ENCODE measurements around the gene FCN1. TPM values are rescaled to one million over a fixed set of nuclear protein-coding genes. Genes with fewer than 3 reads are reported as not detected.

Gene FCN1
- total RNA-seq, 2 experiments from 2014 or later, result not detected

- intact Hi-C loops (cut with micrococcal nuclease), result no loop called here
- H3K4me1 Mint-ChIP-seq (ENCODE audit: low read depth), result peaks cover 1% of the 10 kb centered on the region
Measured at GRCh38 chr9:134887686-134888602, 29.8 kb downstream of the FCN1 start.

GRCh38 chr9:134887219-134887618, 30.5 kb downstream of the FCN1 start:
- CTCF ChIA-PET, result no interaction called here
- Mint-ChIP-seq H3K9me3 (no peaks in the 10 kb centered on the region), H3K4me1 (ENCODE audit: low read depth) (peaks cover 1% of the 10 kb centered on the region), H3K36me3 (ENCODE audit: low read depth) (no peaks in the 10 kb centered on the region), H3K4me3 (no peak overlapping the region), H3K27me3 (ENCODE audit: low read depth) (peaks cover 6% of the 10 kb centered on the region), H3K27ac (no peak overlapping the region)
- no peak for DNase-seq
- intact Hi-C loops (cut with micrococcal nuclease), result no loop called here

More at GRCh38 chr9:134887686-134888602, 29.8 kb downstream of the FCN1 start:
- peaks cover 6% of the 10 kb centered on the region for H3K27me3 Mint-ChIP-seq (ENCODE audit: low read depth)
- CTCF ChIA-PET, result no interaction called here
- DNase-seq, result no peak
- H3K27ac Mint-ChIP-seq, result no peak overlapping the region
- H3K4me3 Mint-ChIP-seq, result no peak overlapping the region
- H3K9me3 Mint-ChIP-seq, result no peaks in the 10 kb centered on the region
- H3K36me3 Mint-ChIP-seq (ENCODE audit: low read depth), result no peaks in the 10 kb centered on the region

- Mint-ChIP-seq H3K27ac (no peak overlapping the region), H3K4me3 (no peak overlapping the region), H3K27me3 (ENCODE audit: low read depth) (peaks cover 6% of the 10 kb centered on the region), H3K4me1 (ENCODE audit: low read depth) (peaks cover 1% of the 10 kb centered on the region), H3K36me3 (ENCODE audit: low read depth) (no peaks in the 10 kb centered on the region), H3K9me3 (no peaks in the 10 kb centered on the region)
- CTCF ChIA-PET, result no interaction called here
- intact Hi-C loops (cut with micrococcal nuclease), result no loop called here
- DNase-seq, result no peak
Measured at GRCh38 chr9:134886413-134886913, 31.2 kb downstream of the FCN1 start.

- CTCF ChIA-PET, result no interaction called here
- H3K4me1 Mint-ChIP-seq (ENCODE audit: low read depth), result peaks cover 1% of the 10 kb centered on the region
- no peak overlapping the region for H3K27ac Mint-ChIP-seq
- H3K36me3 Mint-ChIP-seq (ENCODE audit: low read depth), result no peaks in the 10 kb centered on the region
- no peaks in the 10 kb centered on the region for H3K9me3 Mint-ChIP-seq
- H3K4me3 Mint-ChIP-seq, result no peak overlapping the region
- H3K27me3 Mint-ChIP-seq (ENCODE audit: low read depth), result peaks cover 3% of the 10 kb centered on the region
- no peak for DNase-seq
- intact Hi-C loops (cut with micrococcal nuclease), result no loop called here
Measured at GRCh38 chr9:134885679-134886412, 31.9 kb downstream of the FCN1 start.

GRCh38 chr9:134885001-134885678, 32.6 kb downstream of the FCN1 start:
- Mint-ChIP-seq H3K9me3 (no peaks in the 10 kb centered on the region), H3K27me3 (ENCODE audit: low read depth) (peaks cover 2% of the 10 kb centered on the region), H3K36me3 (ENCODE audit: low read depth) (no peaks in the 10 kb centered on the region), H3K4me1 (ENCODE audit: low read depth) (peaks cover 1% of the 10 kb centered on the region), H3K27ac (no peak overlapping the region), H3K4me3 (no peak overlapping the region)
- intact Hi-C loops (cut with micrococcal nuclease), result no loop called here
- no peak for DNase-seq
- CTCF ChIA-PET, result no interaction called here

GRCh38 chr9:134884492-134884891, 33.2 kb downstream of the FCN1 start:
- H3K9me3 Mint-ChIP-seq, result no peaks in the 10 kb centered on the region
- CTCF ChIA-PET, result no interaction called here
- H3K27ac Mint-ChIP-seq, result no peak overlapping the region
- H3K36me3 Mint-ChIP-seq (ENCODE audit: low read depth), result no peaks in the 10 kb centered on the region
- intact Hi-C loops (cut with micrococcal nuclease), result no loop called here
- no peak for DNase-seq
- H3K27me3 Mint-ChIP-seq (ENCODE audit: low read depth), result peaks cover 2% of the 10 kb centered on the region
- no peak overlapping the region for H3K4me3 Mint-ChIP-seq
- H3K4me1 Mint-ChIP-seq (ENCODE audit: low read depth), result peaks cover 1% of the 10 kb centered on the region

- DNase-seq, result no peak
- peaks cover 1% of the 10 kb centered on the region for H3K4me1 Mint-ChIP-seq (ENCODE audit: low read depth)
- no peak overlapping the region for H3K4me3 Mint-ChIP-seq
- CTCF ChIA-PET, result interaction anchor here (1.1 kb wide), 1 partner anchor 24 kb away, joined by 3 read pairs; no protein-coding TSS in a partner anchor
- H3K36me3 Mint-ChIP-seq (ENCODE audit: low read depth), result no peaks in the 10 kb centered on the region
- H3K27me3 Mint-ChIP-seq (ENCODE audit: low read depth), result peaks cover 2% of the 10 kb centered on the region
- intact Hi-C loops (cut with micrococcal nuclease), result no loop called here
- no peak overlapping the region for H3K27ac Mint-ChIP-seq
- H3K9me3 Mint-ChIP-seq, result no peaks in the 10 kb centered on the region
Measured at GRCh38 chr9:134883040-134883782, 34.5 kb downstream of the FCN1 start.

- Mint-ChIP-seq H3K27ac (no peak overlapping the region), H3K4me3 (no peak overlapping the region), H3K4me1 (ENCODE audit: low read depth) (no peaks in the 10 kb centered on the region), H3K27me3 (ENCODE audit: low read depth) (peaks cover 3% of the 10 kb centered on the region), H3K36me3 (ENCODE audit: low read depth) (no peaks in the 10 kb centered on the region), H3K9me3 (no peaks in the 10 kb centered on the region)
- no peak for DNase-seq
- intact Hi-C loops (cut with micrococcal nuclease), result no loop called here
- CTCF ChIA-PET, result interaction anchor here (0.6 to 1.1 kb wide), 2 partner anchors 23 to 995 kb away, joined by 3 to 4 read pairs; no protein-coding TSS in a partner anchor
Measured at GRCh38 chr9:134882204-134882785, 35.4 kb downstream of the FCN1 start.

- Mint-ChIP-seq H3K27me3 (ENCODE audit: low read depth) (peaks cover 3% of the 10 kb centered on the region), H3K36me3 (ENCODE audit: low read depth) (no peaks in the 10 kb centered on the region), H3K4me1 (ENCODE audit: low read depth) (no peaks in the 10 kb centered on the region), H3K9me3 (no peaks in the 10 kb centered on the region), H3K4me3 (no peak overlapping the region), H3K27ac (no peak overlapping the region)
- no peak for DNase-seq
- CTCF ChIA-PET, result interaction anchor here (0.5 kb wide), 1 partner anchor 274 kb away, joined by 3 read pairs; no protein-coding TSS in a partner anchor
- intact Hi-C loops (cut with micrococcal nuclease), result no loop called here
Measured at GRCh38 chr9:134881313-134881670, 36.4 kb downstream of the FCN1 start.

- Mint-ChIP-seq H3K9me3 (no peaks in the 10 kb centered on the region), H3K4me1 (ENCODE audit: low read depth) (no peaks in the 10 kb centered on the region), H3K36me3 (ENCODE audit: low read depth) (no peaks in the 10 kb centered on the region), H3K27ac (no peak within 1 kb of the TSS), H3K27me3 (ENCODE audit: low read depth) (peaks cover 3% of the 10 kb centered on the region), H3K4me3 (no peak within 1 kb of the TSS)
- CTCF ChIA-PET, result no interaction called here
- no peak for DNase-seq
- intact Hi-C loops (cut with micrococcal nuclease), result no loop called here
Measured at GRCh38 chr9:134880484-134881312, 37.0 kb downstream of the FCN1 start, which contains the start of gene FCN2. Gene FCN2 (plus strand): TSS chr9:134880810. CDS start chr9:134880822, 12 bp downstream.
